ENCODE data around the gene STK32C.

The STK32C gene

DNA sequence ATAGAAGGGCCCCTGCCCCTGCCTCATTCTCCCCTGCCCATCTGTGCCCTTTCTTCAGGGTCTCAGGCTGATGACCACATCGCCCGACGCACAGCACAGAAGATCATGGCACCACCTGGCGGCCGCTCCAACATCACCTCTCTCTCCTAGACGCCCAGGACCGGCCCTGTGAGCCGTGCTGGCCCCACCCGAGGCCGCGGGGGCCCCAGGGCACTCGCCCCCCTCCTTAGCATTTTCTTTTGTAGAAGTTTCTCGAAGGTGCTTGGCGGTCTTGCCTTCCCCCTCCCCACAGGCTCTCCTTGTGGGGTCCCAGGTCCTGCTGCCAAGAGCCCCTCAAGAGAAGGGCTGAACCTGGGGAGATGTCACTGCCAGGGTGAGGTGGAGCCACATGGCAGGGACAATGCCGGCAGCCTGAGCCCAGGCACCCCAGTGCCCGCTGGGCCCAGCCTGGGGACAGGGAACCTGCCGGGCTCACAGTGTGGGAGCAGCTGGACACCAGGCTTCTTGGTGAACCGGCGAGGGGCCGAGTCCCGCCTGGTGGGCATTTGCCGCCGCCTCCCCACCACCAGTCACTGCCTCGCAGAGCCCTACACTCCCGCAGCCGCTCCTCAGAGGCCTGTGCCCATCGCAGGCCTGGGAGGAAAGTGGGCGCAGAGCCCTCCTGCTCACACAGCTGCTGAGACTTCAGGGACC, 102.8 kb downstream of the STK32C start:
- FAIRE-seq (no peak), DNase-seq (ENCODE audit: extremely low spot score, insufficient read length, low read depth) (no peak)

DNA sequence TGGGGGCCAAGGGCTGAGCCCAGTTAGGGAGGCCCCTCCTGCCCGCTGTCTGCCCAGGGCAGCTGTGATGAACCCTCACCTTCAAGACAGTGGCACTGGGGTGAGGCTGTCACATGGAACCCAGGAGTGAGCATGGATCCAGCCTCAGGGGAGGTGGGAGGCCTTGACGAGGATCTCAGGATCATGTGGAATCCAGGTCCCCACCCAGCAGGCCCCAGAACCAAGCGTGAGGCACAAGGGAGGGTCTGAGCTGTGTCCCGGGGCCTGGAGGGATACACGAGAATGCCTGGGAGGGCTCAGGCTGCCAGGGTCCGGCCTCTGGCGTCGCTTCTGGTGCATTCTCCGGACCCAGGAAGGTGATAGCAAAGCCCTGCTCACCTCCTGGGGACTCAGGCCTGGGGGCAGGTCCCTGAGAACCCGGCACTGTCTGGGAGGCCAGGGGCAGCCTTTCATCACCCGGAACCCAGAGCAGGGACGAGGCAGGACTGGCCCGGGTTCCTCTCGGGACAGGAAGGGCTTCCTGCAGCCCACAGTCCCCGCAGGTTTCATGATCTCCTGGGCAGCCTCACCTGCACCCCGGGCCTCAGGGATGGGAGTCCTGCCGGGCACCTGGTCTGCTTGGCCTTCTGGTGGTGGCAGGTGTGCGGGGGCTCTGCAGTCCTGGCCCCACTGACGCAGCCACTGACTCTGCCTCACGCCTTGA, 103.5 kb downstream of the STK32C start:
- DNase-seq (ENCODE audit: extremely low spot score, insufficient read length, low read depth) (no peak), FAIRE-seq (no peak)

DNA sequence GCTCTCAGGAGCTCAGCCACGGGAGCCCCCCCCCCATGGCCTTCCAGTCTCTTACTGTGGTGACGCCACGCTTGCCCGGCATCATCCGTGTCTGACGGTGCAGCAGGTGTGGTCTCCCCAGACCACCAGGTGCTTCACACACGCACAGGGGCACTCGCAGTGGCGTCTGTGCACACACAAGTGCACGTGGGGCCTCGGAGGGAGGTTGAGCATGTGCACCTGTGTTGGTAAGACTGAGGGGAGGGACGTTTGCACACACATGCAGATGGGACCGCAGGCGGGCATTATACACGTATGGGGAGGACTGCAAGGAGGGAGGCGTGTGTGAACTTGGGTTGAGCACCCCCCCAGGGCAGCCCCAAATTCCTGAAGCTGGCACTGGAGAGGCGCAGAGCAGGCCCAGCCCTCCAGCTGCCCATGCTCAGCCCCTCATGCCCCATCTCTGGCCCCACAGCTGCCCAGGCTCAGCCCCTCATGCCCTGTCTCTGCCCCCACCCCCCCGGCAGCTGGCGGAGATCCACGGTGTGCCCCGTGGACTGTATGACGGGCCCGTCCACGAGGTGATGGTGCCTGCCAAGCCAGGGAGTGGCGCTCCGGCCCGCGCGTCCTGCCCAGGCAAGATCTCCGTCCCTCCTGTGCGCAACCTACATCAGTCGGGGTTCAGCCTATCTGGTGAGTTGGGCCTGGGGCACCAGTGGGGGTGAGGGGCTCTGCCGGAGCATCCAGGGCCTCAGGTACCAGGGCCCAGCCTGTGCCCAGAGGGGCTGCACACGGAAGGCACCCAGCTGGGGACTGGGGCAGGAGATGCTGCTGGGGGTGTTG, 104.3 kb downstream of the STK32C start:
- FAIRE-seq (no peak), DNase-seq (ENCODE audit: extremely low spot score, insufficient read length, low read depth) (no peak)

DNA sequence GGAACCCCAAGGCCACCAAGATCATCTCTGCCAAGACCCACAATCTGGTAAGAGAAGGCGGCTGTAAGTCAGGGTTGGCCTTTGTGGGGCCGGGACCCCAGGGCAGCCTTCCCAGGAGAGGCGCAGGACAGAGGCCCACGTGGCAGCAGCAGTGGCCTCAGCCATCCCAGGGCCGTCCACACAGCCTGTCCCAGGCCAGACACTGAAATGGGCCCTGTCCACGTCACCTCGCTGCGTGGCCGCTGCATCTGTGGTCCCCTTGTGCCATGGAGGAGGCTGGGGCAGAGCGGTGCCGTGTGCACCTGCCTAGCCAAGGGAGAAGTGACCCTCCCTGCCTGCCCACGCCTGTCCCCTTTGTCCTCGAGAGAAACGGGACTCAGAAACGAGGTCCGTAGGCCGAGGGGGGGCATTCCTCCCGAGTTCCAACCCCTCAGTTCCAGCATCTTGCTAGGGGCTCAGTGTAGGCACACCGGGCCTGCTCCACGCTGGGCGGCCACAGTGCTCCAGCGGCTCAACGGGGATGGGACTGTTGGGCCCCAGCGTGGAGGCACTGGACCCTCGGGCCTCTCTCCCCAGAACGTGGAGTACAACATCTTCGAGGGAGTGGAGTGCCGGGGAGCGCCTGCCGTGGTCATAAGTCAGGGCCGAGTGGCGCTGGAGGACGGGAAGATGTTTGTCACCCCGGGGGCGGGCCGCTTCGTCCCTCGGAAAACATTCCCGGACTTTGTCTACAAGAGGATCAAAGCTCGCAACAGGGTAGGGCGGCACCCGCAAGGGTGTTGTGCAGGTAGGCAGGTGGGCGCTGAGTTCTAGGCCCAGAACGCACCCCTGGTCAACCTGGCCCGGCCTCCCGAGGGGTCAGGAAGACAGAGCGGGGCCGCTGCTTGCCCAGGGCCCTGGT, 105.4 kb downstream of the STK32C start:
- FAIRE-seq (no peak), DNase-seq (ENCODE audit: extremely low spot score, insufficient read length, low read depth) (no peak)

DNA sequence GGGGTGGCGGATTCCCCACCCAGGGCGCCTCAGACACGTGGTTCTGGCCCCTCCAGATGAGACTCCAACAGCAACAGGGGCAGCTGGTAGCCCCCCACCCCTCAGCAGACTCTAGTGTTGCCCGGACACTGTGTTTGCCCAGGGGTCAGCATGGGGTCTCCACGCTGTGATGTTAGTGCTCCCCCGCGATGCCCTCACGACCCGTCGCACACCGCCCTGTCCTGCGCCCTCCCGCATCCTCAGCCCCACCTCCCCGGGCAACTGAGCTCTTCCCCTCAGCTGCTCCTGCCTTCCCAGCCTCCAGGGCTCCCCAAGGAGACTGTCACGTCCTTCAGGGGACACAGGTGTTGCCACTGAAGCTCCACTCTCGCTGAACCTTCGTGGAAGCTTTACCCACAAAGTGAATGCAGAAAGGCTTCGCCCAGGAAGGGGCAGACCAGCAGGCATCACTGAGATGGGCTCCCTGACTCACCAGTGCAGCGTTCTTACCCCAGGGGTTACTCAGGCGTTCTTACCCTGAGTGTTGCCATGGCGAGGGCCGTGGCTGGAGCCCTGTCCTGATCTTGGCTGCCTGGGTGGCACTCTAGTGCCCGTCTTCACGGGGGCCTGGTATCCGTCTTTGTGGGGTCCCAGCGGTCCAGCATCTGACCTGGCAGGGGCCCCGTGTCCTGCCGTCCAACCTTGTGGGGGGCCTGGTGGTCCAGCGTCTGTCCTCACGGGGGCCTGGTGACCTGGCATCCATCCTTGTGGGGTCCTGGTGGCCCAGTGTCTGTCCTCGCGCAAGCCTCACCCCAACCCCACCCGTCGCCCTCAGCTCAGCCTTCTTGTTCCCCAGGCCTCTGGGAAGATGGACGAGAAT, 106.4 kb downstream of the STK32C start:
- FAIRE-seq (no peak), DNase-seq (ENCODE audit: extremely low spot score, insufficient read length, low read depth) (no peak)

DNA sequence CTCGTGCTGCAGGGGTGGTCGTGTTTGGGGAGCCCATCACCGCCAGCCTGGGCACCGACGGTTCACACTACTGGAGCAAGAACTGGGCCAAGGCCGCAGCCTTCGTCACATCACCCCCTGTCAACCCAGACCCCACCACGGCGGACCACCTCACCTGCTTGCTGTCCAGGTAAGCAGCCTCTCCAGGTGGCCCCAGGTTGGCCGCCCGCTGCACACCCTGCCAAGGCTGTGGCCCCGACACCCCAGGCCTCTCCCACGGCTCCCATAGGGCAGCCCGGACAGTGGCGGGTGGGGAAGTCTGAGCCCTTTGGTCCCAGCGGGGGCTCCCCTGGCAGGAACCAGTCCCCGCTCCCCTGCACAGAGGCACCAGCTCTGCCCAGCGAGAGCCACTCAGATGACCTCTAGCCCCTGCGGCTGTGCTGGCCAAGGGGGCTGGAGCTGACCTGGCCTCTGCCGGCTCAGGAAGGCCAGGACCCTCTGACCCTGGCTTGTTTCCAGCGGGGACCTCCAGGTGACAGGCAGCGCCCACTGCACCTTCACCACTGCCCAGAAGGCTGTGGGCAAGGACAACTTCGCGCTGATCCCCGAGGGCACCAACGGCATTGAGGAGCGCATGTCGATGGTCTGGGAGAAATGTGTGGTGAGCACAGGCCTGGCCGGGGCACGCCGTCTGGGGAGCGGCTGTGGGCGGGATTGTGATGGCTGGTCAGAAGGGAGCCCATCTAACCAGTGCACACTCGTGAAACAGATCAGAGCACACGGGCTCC, 107.2 kb downstream of the STK32C start:
- DNase-seq (ENCODE audit: extremely low spot score, insufficient read length, low read depth) (no peak), FAIRE-seq (no peak)

DNA sequence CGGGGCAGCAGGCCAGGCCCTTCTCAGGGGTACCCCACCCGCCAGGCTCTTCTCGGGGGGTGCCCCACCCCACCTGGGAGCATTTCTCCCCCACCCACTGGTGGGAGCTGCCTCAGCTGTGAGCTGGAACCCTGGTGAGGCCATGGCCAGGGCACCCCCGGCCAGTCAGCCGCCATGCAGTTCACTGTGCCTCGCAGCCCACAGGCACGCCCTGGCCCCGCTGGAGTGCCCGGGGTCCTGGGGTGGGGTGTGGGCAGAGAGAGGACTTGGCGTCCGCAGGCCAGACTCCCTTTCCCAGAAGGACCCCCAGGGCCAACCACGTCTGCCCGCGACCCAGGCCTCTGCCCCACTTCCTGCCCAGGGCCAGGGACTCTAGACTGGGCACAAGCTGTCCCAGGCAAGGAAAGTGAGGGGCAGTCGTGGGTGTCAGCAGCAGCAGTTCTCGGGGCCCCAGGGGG, 107.9 kb downstream of the STK32C start:
- no peak for FAIRE-seq
- DNase-seq (ENCODE audit: extremely low spot score, insufficient read length, low read depth): no peak

DNA sequence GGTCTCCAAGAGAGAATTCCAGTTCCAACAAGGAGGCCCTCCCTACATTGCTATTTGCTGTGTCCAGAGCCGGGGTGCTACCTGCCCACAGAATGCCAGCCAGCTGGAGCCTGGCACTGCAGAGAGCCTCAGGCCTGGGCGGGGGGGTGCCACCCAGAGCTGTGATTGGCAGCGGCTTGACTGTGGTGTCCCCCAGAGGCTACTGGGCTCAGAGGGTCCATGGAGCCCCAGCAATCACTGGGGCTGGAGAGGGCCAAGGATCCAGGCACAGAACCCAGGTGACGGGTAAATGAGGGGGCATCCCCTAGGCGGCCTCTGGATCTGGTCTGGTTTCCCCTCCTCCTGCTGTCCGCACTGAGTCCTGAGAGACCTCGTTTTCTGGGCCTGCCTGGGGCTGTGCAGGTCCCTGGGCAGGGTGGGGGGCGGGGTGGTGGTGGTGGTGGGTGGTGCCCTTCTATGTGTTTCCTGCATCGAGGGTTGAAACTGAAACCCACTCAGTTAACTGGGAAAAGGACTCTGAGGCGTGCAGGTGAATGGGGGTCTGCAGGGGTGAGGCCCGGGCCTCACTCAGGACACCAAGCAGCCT, 108.4 kb downstream of the STK32C start:
- no peak for FAIRE-seq
- no peak for DNase-seq (ENCODE audit: extremely low spot score, insufficient read length, low read depth)

DNA sequence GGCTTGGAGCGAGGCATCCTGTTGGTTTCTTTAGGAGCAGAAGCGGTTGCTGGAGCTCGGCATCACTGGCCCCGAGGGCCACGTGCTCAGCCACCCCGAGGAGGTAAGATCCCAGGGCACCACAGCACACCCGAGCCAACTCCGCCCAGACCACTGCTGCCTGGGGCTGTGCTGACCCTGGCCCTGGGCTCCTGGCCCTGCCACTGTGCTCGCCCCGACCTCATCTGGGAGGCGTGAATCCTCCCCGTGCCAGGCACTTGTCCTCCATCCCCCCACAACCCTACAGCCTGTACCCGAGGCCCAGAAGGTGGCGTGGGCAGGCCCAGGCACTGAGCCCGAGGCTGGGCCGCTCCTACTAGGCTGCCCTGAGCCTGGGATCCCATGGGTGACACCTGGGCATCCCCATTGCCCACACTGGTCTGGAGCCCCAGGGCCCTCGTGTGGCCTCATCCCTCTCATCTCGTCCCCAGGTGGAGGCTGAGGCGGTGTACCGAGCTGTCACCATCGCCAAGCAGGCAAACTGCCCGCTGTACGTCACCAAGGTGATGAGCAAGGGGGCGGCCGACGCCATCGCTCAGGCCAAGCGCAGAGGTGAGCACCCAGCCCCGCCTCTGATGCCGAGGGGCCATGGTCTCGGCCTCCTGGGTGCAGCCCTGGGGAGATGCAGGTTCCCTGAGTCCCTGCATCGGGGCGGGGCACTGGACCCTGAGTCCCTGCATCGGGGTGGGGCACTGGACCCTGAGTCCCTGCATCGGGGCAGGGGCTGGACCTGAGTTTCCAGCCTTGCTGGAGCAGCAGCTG, 109.2 kb downstream of the STK32C start:
- no peak for DNase-seq (ENCODE audit: extremely low spot score, insufficient read length, low read depth)
- no peak for FAIRE-seq

DNA sequence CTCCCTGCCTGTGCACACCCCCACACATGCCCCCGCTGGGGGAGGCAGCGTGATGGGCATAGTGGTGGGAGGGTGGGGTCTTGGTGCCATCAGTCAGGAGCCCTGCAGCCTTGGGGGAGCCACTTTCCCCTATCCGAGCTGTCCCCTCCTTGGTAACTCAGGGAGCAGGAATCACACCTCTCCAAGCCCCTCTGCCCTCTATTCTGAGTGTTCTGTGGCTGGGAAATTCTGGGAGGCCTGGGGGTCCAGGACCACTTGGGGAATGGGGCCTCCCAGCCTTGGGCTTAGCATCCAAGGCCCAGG, 109.7 kb downstream of the STK32C start:
- DNase-seq (ENCODE audit: extremely low spot score, insufficient read length, low read depth) (no peak), FAIRE-seq (no peak)

DNA sequence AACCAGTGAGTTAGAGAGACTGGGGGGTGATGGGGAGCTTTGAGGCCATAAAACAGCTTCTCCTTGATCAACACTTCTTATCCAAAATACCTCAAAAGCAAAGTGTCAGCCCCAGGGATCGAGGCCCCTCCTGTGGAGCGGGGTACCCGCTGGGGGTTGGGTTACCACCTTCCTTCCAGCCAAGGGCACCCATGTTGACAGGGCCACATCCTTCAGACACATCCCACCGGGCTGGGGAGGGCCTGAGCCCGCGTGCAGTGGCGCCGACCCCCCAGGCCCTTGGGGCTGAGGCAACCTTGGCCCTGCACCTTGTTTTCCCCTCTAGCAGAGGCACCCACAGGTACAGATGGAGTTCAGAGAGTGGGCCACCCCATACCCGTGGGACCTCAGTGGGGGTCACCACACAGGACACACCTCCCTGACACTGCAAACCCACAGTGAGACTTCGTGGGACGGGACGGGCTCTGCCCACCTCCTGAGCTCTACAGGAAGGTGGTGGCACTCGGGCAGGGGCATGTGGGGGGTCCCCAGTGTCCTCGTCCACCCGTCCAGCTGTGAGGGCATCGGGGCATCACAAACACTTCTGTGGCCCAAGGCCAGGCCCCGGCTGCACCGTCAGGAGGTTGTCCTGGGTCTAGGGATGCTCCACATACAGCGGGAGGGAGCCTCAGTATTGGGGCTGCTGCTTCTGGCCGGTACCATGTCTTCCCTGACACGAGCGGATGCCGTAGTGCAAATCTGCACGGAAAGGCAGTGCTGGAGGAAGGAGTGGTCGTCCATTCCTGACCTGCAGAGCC, 110.3 kb downstream of the STK32C start:
- FAIRE-seq: no peak
- DNase-seq (ENCODE audit: extremely low spot score, insufficient read length, low read depth): no peak

DNA sequence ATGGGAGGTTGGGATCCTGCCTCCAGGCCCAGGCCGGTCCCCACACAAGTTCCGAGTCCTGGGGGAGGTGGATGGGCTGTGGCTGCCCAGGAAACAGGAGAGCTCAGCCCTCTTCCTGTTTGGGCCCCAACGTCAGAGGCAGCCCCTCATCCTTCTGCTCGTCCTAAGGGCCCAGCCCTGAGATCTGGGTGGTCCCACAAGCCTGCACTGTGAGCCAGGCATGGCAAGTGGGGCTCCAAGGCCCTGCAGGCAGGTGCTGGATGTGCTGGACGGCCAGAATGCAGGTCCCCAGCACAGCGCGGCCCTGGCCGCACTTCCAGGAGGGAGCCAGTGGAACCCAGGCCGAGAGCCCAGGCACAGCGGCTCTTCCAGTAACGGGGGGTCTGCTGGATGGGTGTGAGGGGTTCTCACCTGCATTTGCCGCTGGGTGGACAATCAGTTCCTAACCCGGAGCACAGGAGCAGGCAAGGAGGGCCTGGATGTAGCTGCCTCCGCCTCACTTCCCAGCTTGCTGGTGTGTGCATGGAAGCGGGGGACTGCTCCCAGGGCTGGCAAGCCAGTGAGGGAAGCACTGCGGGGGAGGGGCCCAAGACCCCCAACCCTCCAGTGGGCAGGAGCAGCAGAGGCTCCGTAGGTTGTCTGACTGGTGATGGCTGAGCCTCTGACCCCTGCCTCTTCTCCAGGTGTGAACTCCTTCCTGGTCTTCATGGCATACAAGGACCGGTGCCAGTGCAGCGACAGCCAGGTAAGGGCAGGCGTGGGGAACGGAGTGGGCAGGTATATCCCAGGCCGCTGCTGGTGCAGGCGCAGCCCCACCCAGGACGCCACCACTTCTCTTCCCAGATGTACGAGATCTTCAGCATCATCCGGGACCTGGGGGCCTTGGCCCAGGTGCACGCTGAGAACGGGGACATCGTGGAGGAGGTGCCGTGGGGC, 111.3 kb downstream of the STK32C start:
- no peak for FAIRE-seq

DNA sequence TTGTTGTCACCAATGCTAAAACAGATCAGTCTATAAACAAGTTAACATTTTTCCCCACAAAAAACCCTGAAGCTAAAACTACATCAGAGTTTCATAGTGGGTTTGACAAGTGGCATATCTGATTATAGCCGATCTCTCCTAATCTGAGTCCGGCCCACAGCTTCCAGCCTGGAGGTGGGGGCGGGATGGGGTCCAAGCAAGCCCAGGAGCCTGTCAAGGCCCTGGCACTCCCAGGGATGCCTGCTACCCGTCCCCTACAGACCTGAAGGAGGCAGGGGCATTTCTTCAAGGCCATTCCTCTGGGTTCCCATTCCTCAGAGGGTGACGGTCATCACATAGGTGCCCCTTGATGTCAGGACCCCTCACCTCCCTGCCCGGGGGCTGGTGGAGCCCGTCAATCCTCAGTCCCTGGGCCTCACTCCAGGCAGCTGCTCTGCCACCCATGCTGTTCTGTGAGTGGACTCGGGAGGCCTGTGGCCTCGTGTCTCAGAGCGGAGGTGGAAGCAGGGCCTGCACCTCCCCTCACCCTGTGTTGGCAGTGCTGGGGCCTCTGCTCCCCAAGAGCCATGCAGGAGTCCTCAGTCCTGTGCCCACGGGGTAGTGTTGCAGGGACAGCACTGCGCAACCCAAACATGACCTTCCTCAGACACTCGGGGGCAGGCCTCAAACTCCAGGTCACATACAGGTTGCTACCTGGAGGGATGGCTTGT, 112.2 kb downstream of the STK32C start:
- FAIRE-seq: no peak
- DNase-seq (ENCODE audit: extremely low spot score, insufficient read length, low read depth): no peak

More for the DNA sequence above, 111.3 kb downstream of the STK32C start:
- no peak for DNase-seq (ENCODE audit: extremely low spot score, insufficient read length, low read depth)

DNA sequence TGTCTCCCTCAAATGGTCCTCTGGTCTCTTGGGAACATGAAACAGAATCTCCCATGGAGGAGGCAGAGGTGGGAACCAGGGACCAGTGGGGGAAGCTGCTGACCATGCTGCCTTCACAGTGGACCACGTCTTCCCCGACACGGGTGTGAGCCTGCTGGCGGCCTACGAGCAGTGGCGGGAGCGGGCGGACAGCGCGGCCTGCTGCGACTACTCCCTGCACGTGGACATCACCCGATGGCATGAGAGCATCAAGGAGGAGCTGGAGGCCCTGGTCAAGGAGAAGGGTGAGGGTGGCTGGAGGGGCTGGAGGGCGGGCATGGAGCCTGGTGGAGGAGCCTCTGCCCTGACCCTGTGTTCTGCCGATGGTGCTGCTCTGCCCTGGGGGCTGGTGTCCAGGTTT, 113.0 kb downstream of the STK32C start:
- FAIRE-seq: no peak

More for the DNA sequence above, 113.0 kb downstream of the STK32C start:
- DNase-seq (ENCODE audit: extremely low spot score, insufficient read length, low read depth): no peak

All from GM18507 (cell line).